Thymus (tissue), 11 donors: ENCODE data around the gene RHOV. TPM values are rescaled to one million over a fixed set of nuclear protein-coding genes. Genes with fewer than 3 reads are reported as not detected.

ENCODE experiments used
- DNase-seq, 9 donors: peaks; one replicate each; pipeline ENCODE4 v3.0.0-alpha.2; 2013; ENCODE audit warnings: low spot score in 9 of 9, low read depth in 6 of 9, missing footprints in 1 of 9
- H3K27ac ChIP-seq, 2 donors: one replicate each; pipeline ENCODE4 v1.5.1; 2013; ENCODE audit warnings: control low read depth in 1 of 2, low read depth in 1 of 2, low read length in 1 of 2, mild to moderate bottlenecking in 1 of 2, moderate library complexity in 1 of 2
- H3K27me3 ChIP-seq, 2 donors: one replicate each; pipeline ENCODE4 v1.5.1; 2013; ENCODE audit warnings: low read length in 1 of 2; ENCODE audit not compliant: control insufficient read depth in 2 of 2, insufficient read depth in 1 of 2
- H3K36me3 ChIP-seq, 2 donors: one replicate each; pipeline ENCODE4 v1.5.1; 2013; ENCODE audit warnings: low read length in 1 of 2, mild to moderate bottlenecking in 1 of 2, moderate library complexity in 1 of 2; ENCODE audit not compliant: control insufficient read depth in 2 of 2, insufficient read depth in 2 of 2
- H3K4me1 ChIP-seq, 2 donors: one replicate each; pipeline ENCODE4 v1.5.1; 2013; ENCODE audit warnings: low read length in 2 of 2; ENCODE audit not compliant: control insufficient read depth in 2 of 2, insufficient read depth in 2 of 2
- H3K4me3 ChIP-seq, 2 donors: one replicate each; pipeline ENCODE4 v1.5.1; 2013; ENCODE audit warnings: low read length in 2 of 2, control low read depth in 1 of 2, mild to moderate bottlenecking in 1 of 2
- H3K9me3 ChIP-seq, 2 donors: one replicate each; pipeline ENCODE4 v1.5.1; 2013; ENCODE audit warnings: low read length in 1 of 2, mild to moderate bottlenecking in 1 of 2; ENCODE audit not compliant: control insufficient read depth in 2 of 2, insufficient read depth in 1 of 2
- WGBS: extraction: QIAGEN DNeasy Blood & Tissue Kit; methylation state at CpG from one replicate; pipeline ENCODE4 v1.1.7; 2013; 5-methylcytosine and 5-hydroxymethylcytosine counted together
- polyA plus RNA-seq: library from polyadenylated mRNA; stranded (reverse); fragments of 200-250 nt; gene quantifications from one replicate; pipeline ENCODE4 v1.2.3, GENCODE V29; 2013
- total RNA-seq: library from RNA; stranded (reverse); fragments of 120-200 nt; gene quantifications from one replicate; pipeline ENCODE4 v1.2.4, GENCODE V29; 2013
- donor health status: healthy.

Gene RHOV
- total and polyA plus RNA-seq, 2 donors, result 3.4 to 15.3 TPM

GRCh38 chr15:40915679-40916078 lies 41.6 kb upstream of the RHOV start:
- 84% methylated on average over 6 of the region's 6 CpGs for WGBS
- no peak for DNase-seq
- no peaks in the 10 kb centered on the region for H3K36me3 ChIP-seq
- H3K27ac ChIP-seq, result no peak overlapping the region
- H3K9me3 ChIP-seq, result no peaks in the 10 kb centered on the region
- H3K4me1 ChIP-seq, result peaks cover 0 to 12% of the 10 kb centered on the region in 2 donors
- H3K27me3 ChIP-seq, result peaks cover 0 to 2% of the 10 kb centered on the region in 2 donors
- no peak overlapping the region for H3K4me3 ChIP-seq

GRCh38 chr15:40915116-40915661 lies 41.2 kb upstream of the RHOV start:
- Histone ChIP-seq H3K36me3 (no peaks in the 10 kb centered on the region), H3K27me3 (peaks cover 0 to 2% of the 10 kb centered on the region in 2 donors), H3K27ac (no peak overlapping the region), H3K9me3 (no peaks in the 10 kb centered on the region), H3K4me1 (peaks cover 0 to 12% of the 10 kb centered on the region in 2 donors), H3K4me3 (no peak overlapping the region)
- DNase-seq, result no peak
- WGBS, result 96% methylated on average over 12 of the region's 12 CpGs

DNA sequence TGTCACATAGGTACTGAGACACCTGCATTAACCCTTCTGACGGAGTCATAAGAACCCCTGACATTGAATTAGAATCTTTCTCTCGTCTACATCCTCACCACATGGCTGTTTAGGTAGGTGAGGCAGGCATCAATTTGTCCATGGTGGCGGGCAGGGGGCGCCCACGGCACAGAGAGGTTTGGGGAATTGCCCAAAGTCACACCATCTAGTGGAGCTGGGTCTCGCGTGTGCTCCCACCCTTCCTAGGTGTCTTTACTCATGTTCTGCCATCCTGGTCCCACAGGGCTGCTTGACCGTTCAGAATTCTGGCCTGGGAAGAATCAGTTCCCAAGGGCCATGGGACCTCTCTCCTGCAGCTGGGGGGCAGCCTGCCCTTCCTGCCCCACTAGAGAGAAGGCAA lies 40.5 kb upstream of the RHOV start:
- H3K9me3 ChIP-seq, result no peaks in the 10 kb centered on the region
- no peak overlapping the region for H3K27ac ChIP-seq
- H3K4me1 ChIP-seq, result peaks cover 0 to 17% of the 10 kb centered on the region in 2 donors
- DNase-seq, result no peak
- WGBS, result 89% methylated on average over 8 of the region's 8 CpGs
- H3K27me3 ChIP-seq, result peaks cover 0 to 2% of the 10 kb centered on the region in 2 donors
- H3K36me3 ChIP-seq, result no peaks in the 10 kb centered on the region
- H3K4me3 ChIP-seq, result no peak overlapping the region

DNA sequence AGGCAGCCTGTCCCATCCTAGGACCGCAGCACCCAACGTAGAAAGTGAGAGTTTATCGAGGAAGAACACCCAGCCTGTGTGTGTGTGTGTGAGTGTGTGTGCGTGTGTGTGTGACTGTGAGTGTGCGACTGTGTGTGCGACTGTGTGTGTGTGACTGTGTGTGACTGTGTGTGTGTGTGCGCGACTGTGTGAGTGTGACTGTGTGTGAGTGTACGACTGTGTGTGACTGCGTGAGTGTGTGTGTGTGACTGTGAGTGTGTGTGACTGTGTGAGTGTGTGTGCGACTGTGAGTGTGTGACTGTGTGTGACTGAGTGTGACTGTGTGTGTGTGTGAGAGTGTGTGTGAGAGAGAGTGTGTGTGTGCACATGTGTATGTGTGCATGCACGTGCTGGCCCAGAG lies 40.0 kb upstream of the RHOV start:
- no peak overlapping the region for H3K27ac ChIP-seq
- H3K4me1 ChIP-seq, result peaks cover 0 to 20% of the 10 kb centered on the region in 2 donors
- peaks cover 0 to 2% of the 10 kb centered on the region in 2 donors for H3K27me3 ChIP-seq
- no peak for DNase-seq
- WGBS, result 98% methylated on average over 12 of the region's 12 CpGs
- H3K9me3 ChIP-seq, result no peaks in the 10 kb centered on the region
- no peaks in the 10 kb centered on the region for H3K36me3 ChIP-seq
- H3K4me3 ChIP-seq, result no peak overlapping the region

DNA sequence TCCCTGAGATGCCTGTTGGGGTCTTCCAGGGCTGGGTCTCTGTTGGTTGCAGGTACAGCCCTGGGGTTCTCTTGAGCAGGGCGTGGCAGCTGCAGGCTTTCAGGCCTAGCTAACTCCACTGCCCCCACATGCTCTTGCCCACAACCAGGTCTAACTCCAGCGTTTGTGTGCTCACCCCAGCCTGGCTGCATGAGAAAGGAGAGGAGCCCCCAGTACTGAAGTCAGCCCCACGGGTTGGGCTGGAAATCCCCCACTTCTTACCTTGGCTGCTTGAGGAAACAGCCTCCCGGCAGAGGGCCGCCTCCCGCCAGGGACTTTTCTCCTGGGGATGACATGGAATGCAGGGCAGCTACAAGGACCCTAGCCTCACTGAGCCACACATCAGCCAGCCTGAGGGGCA lies 38.4 kb upstream of the RHOV start:
- H3K4me3 ChIP-seq, result no peak overlapping the region
- no peaks in the 10 kb centered on the region for H3K9me3 ChIP-seq
- no peaks in the 10 kb centered on the region for H3K36me3 ChIP-seq
- peaks cover under 1 to 29% of the 10 kb centered on the region in 2 donors for H3K4me1 ChIP-seq
- 85% methylated on average over 6 of the region's 6 CpGs for WGBS
- no peak for DNase-seq
- H3K27me3 ChIP-seq, result no peaks in the 10 kb centered on the region
- H3K27ac ChIP-seq, result peak overlapping the region in 1 of 2 donors; percentile 26

GRCh38 chr15:40911693-40912092 lies 37.7 kb upstream of the RHOV start:
- DNase-seq, result no peak
- Histone ChIP-seq H3K4me3 (no peak overlapping the region), H3K9me3 (peaks cover 0 to 2% of the 10 kb centered on the region in 2 donors), H3K27me3 (no peaks in the 10 kb centered on the region), H3K27ac (no peak overlapping the region), H3K4me1 (peaks cover 8 to 37% of the 10 kb centered on the region in 2 donors), H3K36me3 (no peaks in the 10 kb centered on the region)
- 96% methylated on average over 2 of the region's 2 CpGs for WGBS

- WGBS, result 68% methylated on average over 7 of the region's 7 CpGs
- H3K4me1 ChIP-seq, result peaks cover 9 to 42% of the 10 kb centered on the region in 2 donors
- H3K9me3 ChIP-seq, result peaks cover 0 to 3% of the 10 kb centered on the region in 2 donors
- H3K27ac ChIP-seq, result peak overlapping the region in 1 of 2 donors; percentile 17
- no peaks in the 10 kb centered on the region for H3K27me3 ChIP-seq
- no peak overlapping the region for H3K4me3 ChIP-seq
- no peak for DNase-seq
- no peaks in the 10 kb centered on the region for H3K36me3 ChIP-seq
Measured at GRCh38 chr15:40911141-40911540, 37.1 kb upstream of the RHOV start.

GRCh38 chr15:40909662-40910630 lies 35.9 kb upstream of the RHOV start:
- no peak for DNase-seq
- H3K27me3 ChIP-seq, result no peaks in the 10 kb centered on the region
- H3K36me3 ChIP-seq, result peaks cover 0 to 1% of the 10 kb centered on the region in 2 donors
- H3K27ac ChIP-seq, result no peak overlapping the region
- WGBS, result 92% methylated on average over 17 of the region's 17 CpGs
- peaks cover 0 to 3% of the 10 kb centered on the region in 2 donors for H3K9me3 ChIP-seq
- H3K4me1 ChIP-seq, result peaks cover 9 to 48% of the 10 kb centered on the region in 2 donors
- H3K4me3 ChIP-seq, result no peak overlapping the region

GRCh38 chr15:40908095-40908494 lies 34.1 kb upstream of the RHOV start:
- Histone ChIP-seq H3K4me3 (no peak overlapping the region), H3K9me3 (peaks cover 0 to 3% of the 10 kb centered on the region in 2 donors), H3K27me3 (no peaks in the 10 kb centered on the region), H3K27ac (peak overlapping the region in 1 of 2 donors; percentile 66), H3K4me1 (peaks cover 16 to 60% of the 10 kb centered on the region in 2 donors), H3K36me3 (peaks cover 10 to 14% of the 10 kb centered on the region in 2 donors)
- no peak for DNase-seq
- 94% methylated on average over 7 of the region's 7 CpGs for WGBS
